ENCODE measurements around the gene KPNA6. TPM values are rescaled to one million over a fixed set of nuclear protein-coding genes. Genes with fewer than 3 reads are reported as not detected.

KPNA6 gene
- total RNA-seq, 2 donors from 2014 or later = 61.8 to 77.1 TPM

- H3K4me1 Mint-ChIP-seq = peaks cover 25% of the 10 kb centered on the region
- H3K9me3 Mint-ChIP-seq = no peaks in the 10 kb centered on the region
- H3K27ac Mint-ChIP-seq = peak overlapping the region; percentile 97
- H3K4me3 Mint-ChIP-seq = peak overlapping the region; percentile 96
- no peaks in the 10 kb centered on the region for H3K27me3 Mint-ChIP-seq
- ATAC-seq (replicated peaks) = no peak
- H3K36me3 Mint-ChIP-seq (ENCODE audit: low read depth) = peaks cover 72% of the 10 kb centered on the region
Measured at GRCh38 chr1:32181065-32181464, 73.2 kb downstream of the KPNA6 start.

- no peak for ATAC-seq (replicated peaks)
- H3K27me3 Mint-ChIP-seq = no peaks in the 10 kb centered on the region
Measured at GRCh38 chr1:32181563-32181962, 73.7 kb downstream of the KPNA6 start.

GRCh38 chr1:32182060-32182459 is 74.2 kb downstream of the KPNA6 start:
- Mint-ChIP-seq H3K4me3 (peak overlapping the region; percentile 96), H3K9me3 (no peaks in the 10 kb centered on the region), H3K27me3 (no peaks in the 10 kb centered on the region), H3K4me1 (peaks cover 31% of the 10 kb centered on the region), H3K36me3 (ENCODE audit: low read depth) (peaks cover 82% of the 10 kb centered on the region), H3K27ac (no peak overlapping the region)
- ATAC-seq (replicated peaks) = no peak

More at GRCh38 chr1:32181563-32181962, 73.7 kb downstream of the KPNA6 start:
- Mint-ChIP-seq H3K36me3 (ENCODE audit: low read depth) (peaks cover 77% of the 10 kb centered on the region), H3K4me3 (peak overlapping the region; percentile 96), H3K27ac (peak overlapping the region; percentile 97), H3K4me1 (peaks cover 30% of the 10 kb centered on the region), H3K9me3 (no peaks in the 10 kb centered on the region)

GRCh38 chr1:32184650-32185049 is 76.8 kb downstream of the KPNA6 start:
- H3K36me3 Mint-ChIP-seq (ENCODE audit: low read depth) = peaks cover 99% of the 10 kb centered on the region
- peaks cover 36% of the 10 kb centered on the region for H3K4me1 Mint-ChIP-seq
- H3K4me3 Mint-ChIP-seq = peak overlapping the region; percentile 60
- H3K27ac Mint-ChIP-seq = no peak overlapping the region
- ATAC-seq (replicated peaks) = no peak
- no peaks in the 10 kb centered on the region for H3K9me3 Mint-ChIP-seq
- no peaks in the 10 kb centered on the region for H3K27me3 Mint-ChIP-seq

GRCh38 chr1:32186077-32186476 is 78.2 kb downstream of the KPNA6 start:
- H3K4me1 Mint-ChIP-seq = peaks cover 29% of the 10 kb centered on the region
- H3K9me3 Mint-ChIP-seq = no peaks in the 10 kb centered on the region
- no peak for ATAC-seq (replicated peaks)
- H3K27ac Mint-ChIP-seq = peak overlapping the region; percentile 39
- H3K27me3 Mint-ChIP-seq = no peaks in the 10 kb centered on the region
- H3K4me3 Mint-ChIP-seq = peak overlapping the region; percentile 19
- peaks cover 99% of the 10 kb centered on the region for H3K36me3 Mint-ChIP-seq (ENCODE audit: low read depth)

GRCh38 chr1:32186491-32186890 is 78.6 kb downstream of the KPNA6 start:
- Mint-ChIP-seq H3K27ac (peak overlapping the region; percentile 39), H3K9me3 (no peaks in the 10 kb centered on the region), H3K27me3 (no peaks in the 10 kb centered on the region), H3K4me3 (peak overlapping the region; percentile 19), H3K36me3 (ENCODE audit: low read depth) (peaks cover 99% of the 10 kb centered on the region), H3K4me1 (peaks cover 26% of the 10 kb centered on the region)
- no peak for ATAC-seq (replicated peaks)

- no peak overlapping the region for H3K4me3 Mint-ChIP-seq
- peaks cover 27% of the 10 kb centered on the region for H3K4me1 Mint-ChIP-seq
- peaks cover 99% of the 10 kb centered on the region for H3K36me3 Mint-ChIP-seq (ENCODE audit: low read depth)
- H3K27me3 Mint-ChIP-seq = no peaks in the 10 kb centered on the region
- no peaks in the 10 kb centered on the region for H3K9me3 Mint-ChIP-seq
- H3K27ac Mint-ChIP-seq = no peak overlapping the region
- ATAC-seq (replicated peaks) = no peak
Measured at GRCh38 chr1:32187850-32188249, 80.0 kb downstream of the KPNA6 start.

- no peaks in the 10 kb centered on the region for H3K27me3 Mint-ChIP-seq
- H3K4me1 Mint-ChIP-seq = peaks cover 20% of the 10 kb centered on the region
- no peak overlapping the region for H3K27ac Mint-ChIP-seq
- no peak overlapping the region for H3K4me3 Mint-ChIP-seq
- ATAC-seq (replicated peaks) = no peak
- H3K36me3 Mint-ChIP-seq (ENCODE audit: low read depth) = peaks cover 100% of the 10 kb centered on the region
- no peaks in the 10 kb centered on the region for H3K9me3 Mint-ChIP-seq
Measured at GRCh38 chr1:32192220-32192948, 84.5 kb downstream of the KPNA6 start.

- Mint-ChIP-seq H3K4me3 (no peak overlapping the region), H3K36me3 (ENCODE audit: low read depth) (peaks cover 84% of the 10 kb centered on the region), H3K27me3 (no peaks in the 10 kb centered on the region), H3K4me1 (peaks cover 20% of the 10 kb centered on the region), H3K9me3 (no peaks in the 10 kb centered on the region), H3K27ac (no peak overlapping the region)
- no peak for ATAC-seq (replicated peaks)
Measured at GRCh38 chr1:32194984-32195383, 87.1 kb downstream of the KPNA6 start.

GRCh38 chr1:32195531-32195930 is 87.7 kb downstream of the KPNA6 start:
- Mint-ChIP-seq H3K27ac (no peak overlapping the region), H3K36me3 (ENCODE audit: low read depth) (peaks cover 79% of the 10 kb centered on the region), H3K9me3 (no peaks in the 10 kb centered on the region), H3K4me3 (no peak overlapping the region), H3K27me3 (no peaks in the 10 kb centered on the region), H3K4me1 (peaks cover 25% of the 10 kb centered on the region)
- no peak for ATAC-seq (replicated peaks)

GRCh38 chr1:32195972-32196823 is 88.3 kb downstream of the KPNA6 start:
- peak overlapping the region; percentile 26 for H3K4me3 Mint-ChIP-seq
- H3K36me3 Mint-ChIP-seq (ENCODE audit: low read depth) = peaks cover 72% of the 10 kb centered on the region
- ATAC-seq (replicated peaks) = no peak

GRCh38 chr1:32197074-32197473 is 89.2 kb downstream of the KPNA6 start:
- Mint-ChIP-seq H3K36me3 (ENCODE audit: low read depth) (peaks cover 64% of the 10 kb centered on the region), H3K4me1 (peaks cover 34% of the 10 kb centered on the region), H3K27me3 (no peaks in the 10 kb centered on the region), H3K27ac (peak overlapping the region; percentile 28), H3K9me3 (no peaks in the 10 kb centered on the region), H3K4me3 (no peak overlapping the region)
- ATAC-seq (replicated peaks) = no peak

More at GRCh38 chr1:32195972-32196823, 88.3 kb downstream of the KPNA6 start:
- no peaks in the 10 kb centered on the region for H3K27me3 Mint-ChIP-seq
- H3K4me1 Mint-ChIP-seq = peaks cover 25% of the 10 kb centered on the region
- H3K9me3 Mint-ChIP-seq = no peaks in the 10 kb centered on the region
- H3K27ac Mint-ChIP-seq = peak overlapping the region; percentile 28

- H3K27ac Mint-ChIP-seq = peak overlapping the region; percentile 28
- H3K27me3 Mint-ChIP-seq = no peaks in the 10 kb centered on the region
- H3K4me1 Mint-ChIP-seq = peaks cover 32% of the 10 kb centered on the region
- peaks cover 56% of the 10 kb centered on the region for H3K36me3 Mint-ChIP-seq (ENCODE audit: low read depth)
- H3K4me3 Mint-ChIP-seq = no peak overlapping the region
- no peak for ATAC-seq (replicated peaks)
- H3K9me3 Mint-ChIP-seq = no peaks in the 10 kb centered on the region
Measured at GRCh38 chr1:32197837-32198236, 90.0 kb downstream of the KPNA6 start.

- Mint-ChIP-seq H3K4me3 (peak overlapping the region; percentile 2), H3K36me3 (ENCODE audit: low read depth) (peaks cover 50% of the 10 kb centered on the region), H3K4me1 (peaks cover 27% of the 10 kb centered on the region), H3K9me3 (no peaks in the 10 kb centered on the region), H3K27ac (peak overlapping the region; percentile 13), H3K27me3 (no peaks in the 10 kb centered on the region)
- ATAC-seq (replicated peaks) = no peak
Measured at GRCh38 chr1:32198237-32199042, 90.6 kb downstream of the KPNA6 start.
